CD4-positive, alpha-beta memory T cell (primary cell): Measurements from ENCODE around the gene HOXD13. TPM values are rescaled to one million over a fixed set of nuclear protein-coding genes. Genes with fewer than 3 reads are reported as not detected.

Source experiments
- CTCF ChIA-PET: fragments of 350-600 bp; sonication (Branson Sonifier 250); formaldehyde crosslinking; loops from one replicate; lab custom pipeline; 2021; ENCODE audit warnings: inconsistent platforms; ENCODE audit not compliant: partially characterized antibody; lab: Charles Lee
- POLR2A ChIA-PET: fragments of 350-600 bp; sonication (Branson Sonifier 250); formaldehyde crosslinking; loops from one replicate; lab custom pipeline; 2021; ENCODE audit not compliant: partially characterized antibody; lab: Charles Lee
- DNase-seq, 5 donors: peaks; one replicate each; pipeline versions ENCODE4 v3.0.0 to v3.0.0-alpha.2; 2020 to 2022; ENCODE audit warnings: mixed read lengths in 1 of 5
- H3K27ac ChIP-seq: one replicate; pipeline ENCODE4 v1.7.0; 2013; ENCODE audit warnings: low read depth, low read length
- H3K27me3 ChIP-seq: 2 replicates; pipeline ENCODE4 v1.7.0; 2013; ENCODE audit warnings: mild to moderate bottlenecking, low read length, moderate library complexity; ENCODE audit not compliant: insufficient read depth
- H3K36me3 ChIP-seq: 2 replicates; pipeline ENCODE4 v1.7.0; 2013; ENCODE audit warnings: mild to moderate bottlenecking, low read length, moderate library complexity; ENCODE audit not compliant: insufficient read depth
- H3K4me1 ChIP-seq: 2 replicates; pipeline ENCODE4 v1.7.0; 2013; ENCODE audit warnings: mild to moderate bottlenecking, low read length, moderate library complexity; ENCODE audit not compliant: insufficient read depth
- H3K4me3 ChIP-seq, 2 donors: one replicate each; pipeline ENCODE4 v1.7.0; 2013; ENCODE audit warnings: low read length in 2 of 2, mild to moderate bottlenecking in 1 of 2
- H3K9me3 ChIP-seq, 2 donors: one replicate each; pipeline ENCODE4 v1.7.0; 2013; ENCODE audit warnings: low read length in 2 of 2, control low read depth in 1 of 2; ENCODE audit not compliant: control insufficient read depth in 1 of 2
- H3K27ac Mint-ChIP-seq, 7 donors: one replicate each; pipeline ENCODE4 v1.8.0; 2020 to 2021; ENCODE audit warnings: mixed read lengths in 7 of 7, mild to moderate bottlenecking in 6 of 7, inconsistent platforms in 3 of 7, moderate library complexity in 3 of 7
- H3K27me3 Mint-ChIP-seq, 2 donors: one replicate each; pipeline ENCODE4 v1.8.0; 2020 to 2021; ENCODE audit warnings: mixed read lengths in 2 of 2
- H3K36me3 Mint-ChIP-seq, 2 donors: one replicate each; pipeline ENCODE4 v1.8.0; 2020 to 2021; ENCODE audit warnings: mixed read lengths in 2 of 2, inconsistent platforms in 1 of 2, mild to moderate bottlenecking in 1 of 2
- H3K4me1 Mint-ChIP-seq, 4 donors: one replicate each; pipeline ENCODE4 v1.8.0; 2020 to 2021; ENCODE audit warnings: mixed read lengths in 4 of 4, mild to moderate bottlenecking in 1 of 4
- H3K4me3 Mint-ChIP-seq, 8 donors: one replicate each; pipeline ENCODE4 v1.8.0; 2020 to 2021; ENCODE audit warnings: mixed read lengths in 8 of 8, mild to moderate bottlenecking in 7 of 8, moderate library complexity in 6 of 8, inconsistent platforms in 3 of 8
- H3K9me3 Mint-ChIP-seq, 8 donors: one replicate each; pipeline ENCODE4 v1.8.0; 2020 to 2021; ENCODE audit warnings: mixed read lengths in 8 of 8, mild to moderate bottlenecking in 5 of 8, inconsistent platforms in 3 of 8, moderate library complexity in 1 of 8
- intact Hi-C: fragments of 100-400 bp; cut with micrococcal nuclease; formaldehyde crosslinking; loops from one replicate; pipeline ENCODE4 v1.15.1; 2023
- polyA plus RNA-seq, 2 donors: library from polyadenylated mRNA; unstranded; fragments of 300-500 nt; fragmentation: Illumina TruSeq; gene quantifications; one replicate each; pipeline ENCODE4 v1.2.3, GENCODE V29; 2021
- total RNA-seq, 2 experiments: library from RNA; stranded (reverse); gene quantifications; one replicate each; pipeline ENCODE4 v1.2.3, GENCODE V29; 2021

Gene HOXD13
- total and polyA plus RNA-seq, 4 experiments from 2014 or later = not detected

GRCh38 chr2:176085861-176086771 lies 6.4 kb upstream of the HOXD13 start:
- ChIA-PET POLR2A (interaction anchor here (1.1 to 1.2 kb wide), 2 partner anchors 10 to 24 kb away, joined by 3 read pairs; no protein-coding TSS in a partner anchor), CTCF (interaction anchor here (1.0 to 1.6 kb wide), 2 partner anchors 11 to 396 kb away, joined by 3 to 7 read pairs; no protein-coding TSS in a partner anchor)
- no peaks in the 10 kb centered on the region for H3K36me3 ChIP-seq
- Mint-ChIP-seq H3K27ac (peak overlapping the region in 6 of 7 donors; percentile 30 to 91 (median 58)), H3K36me3 (peaks cover 0 to 13% of the 10 kb centered on the region in 2 donors), H3K27me3 (peaks cover 67 to 78% of the 10 kb centered on the region in 2 donors), H3K4me1 (peaks cover 1 to 49% (median 10%) of the 10 kb centered on the region in 4 donors), H3K4me3 (peak overlapping the region in 5 of 8 donors; percentile 5 to 36 (median 18)), H3K9me3 (peaks cover 0 to 71% (median 52%) of the 10 kb centered on the region in 8 donors)
- H3K27me3 ChIP-seq = peaks cover 96% of the 10 kb centered on the region
- no peak overlapping the region for H3K27ac ChIP-seq
- DNase-seq = no peak
- no peaks in the 10 kb centered on the region for H3K9me3 ChIP-seq
- intact Hi-C loops = no loop called here
- no peak overlapping the region for H3K4me3 ChIP-seq
- H3K4me1 ChIP-seq = peaks cover 9% of the 10 kb centered on the region

- intact Hi-C loops = loop anchor here (1.0 to 2.0 kb wide), 2 partner anchors 9 to 397 kb away; no protein-coding TSS in a partner anchor
- CTCF ChIA-PET = no interaction called here
- Mint-ChIP-seq H3K9me3 (peaks cover 0 to 64% (median 50%) of the 10 kb centered on the region in 8 donors), H3K36me3 (peaks cover 7 to 9% of the 10 kb centered on the region in 2 donors), H3K27me3 (peaks cover 74 to 81% of the 10 kb centered on the region in 2 donors), H3K27ac (peak overlapping the region in 5 of 7 donors; percentile 29 to 91 (median 57)), H3K4me3 (peak overlapping the region in 6 of 8 donors; percentile 44 to 79 (median 68)), H3K4me1 (peaks cover 6 to 61% (median 16%) of the 10 kb centered on the region in 4 donors)
- Histone ChIP-seq H3K4me1 (peaks cover 9% of the 10 kb centered on the region), H3K36me3 (no peaks in the 10 kb centered on the region), H3K4me3 (no peak overlapping the region), H3K27ac (no peak overlapping the region), H3K9me3 (no peaks in the 10 kb centered on the region), H3K27me3 (peaks cover 93% of the 10 kb centered on the region)
- POLR2A ChIA-PET = no interaction called here
- no peak for DNase-seq
These were observed 5.0 kb upstream of the HOXD13 start for GRCh38 chr2:176087330-176088047.

GRCh38 chr2:176088048-176088936 lies 4.2 kb upstream of the HOXD13 start:
- peaks cover 7 to 9% of the 10 kb centered on the region in 2 donors for H3K36me3 Mint-ChIP-seq
- Histone ChIP-seq H3K27me3 (peaks cover 88% of the 10 kb centered on the region), H3K9me3 (no peaks in the 10 kb centered on the region), H3K36me3 (no peaks in the 10 kb centered on the region), H3K4me1 (peaks cover 11% of the 10 kb centered on the region), H3K27ac (no peak overlapping the region), H3K4me3 (peak overlapping the region in 1 of 2 donors; percentile 22)
- POLR2A ChIA-PET = interaction anchor here (0.7 kb wide), 1 partner anchor 11 kb away, joined by 3 read pairs; the partner anchor contains the start of gene HOXD12
- CTCF ChIA-PET = interaction anchor here (1.4 to 1.8 kb wide), 2 partner anchors 9 to 398 kb away, joined by 5 to 6 read pairs; no protein-coding TSS in a partner anchor
- H3K4me3 Mint-ChIP-seq = peak overlapping the region; percentile 44 to 79 (median 67)
- DNase-seq = no peak
- peaks cover 68 to 76% of the 10 kb centered on the region in 2 donors for H3K27me3 Mint-ChIP-seq
- H3K9me3 Mint-ChIP-seq = peaks cover 0 to 60% (median 47%) of the 10 kb centered on the region in 8 donors
- peak overlapping the region in 5 of 7 donors; percentile 17 to 91 (median 57) for H3K27ac Mint-ChIP-seq
- intact Hi-C loops = loop anchor here (1.0 to 2.0 kb wide), 2 partner anchors 8 to 397 kb away; no protein-coding TSS in a partner anchor
- H3K4me1 Mint-ChIP-seq = peaks cover 8 to 64% (median 18%) of the 10 kb centered on the region in 4 donors

- intact Hi-C loops = loop anchor here (1.0 to 2.0 kb wide), 2 partner anchors 7 to 398 kb away; no protein-coding TSS in a partner anchor
- peak overlapping the region in 2 of 7 donors; percentile 46 to 57 for H3K27ac Mint-ChIP-seq
- Histone ChIP-seq H3K9me3 (no peaks in the 10 kb centered on the region), H3K36me3 (no peaks in the 10 kb centered on the region), H3K27me3 (peaks cover 88% of the 10 kb centered on the region), H3K4me3 (no peak overlapping the region), H3K27ac (no peak overlapping the region), H3K4me1 (peaks cover 16% of the 10 kb centered on the region)
- H3K4me1 Mint-ChIP-seq = peaks cover 8 to 67% (median 23%) of the 10 kb centered on the region in 4 donors
- peaks cover 7 to 9% of the 10 kb centered on the region in 2 donors for H3K36me3 Mint-ChIP-seq
- ChIA-PET CTCF (interaction anchor here (0.5 to 1.8 kb wide), 3 partner anchors 8 to 583 kb away, joined by 3 to 6 read pairs (median 5); no protein-coding TSS in a partner anchor), POLR2A (interaction anchor here (0.7 kb wide), 1 partner anchor 10 kb away, joined by 3 read pairs; the partner anchor contains the start of gene HOXD12)
- peak overlapping the region in 2 of 8 donors; percentile 4 to 13 for H3K4me3 Mint-ChIP-seq
- no peak for DNase-seq
- H3K27me3 Mint-ChIP-seq = peaks cover 68 to 76% of the 10 kb centered on the region in 2 donors
- peaks cover 0 to 60% (median 43%) of the 10 kb centered on the region in 8 donors for H3K9me3 Mint-ChIP-seq
These were observed 3.3 kb upstream of the HOXD13 start for GRCh38 chr2:176088937-176089842.

- peaks cover 8 to 63% (median 23%) of the 10 kb centered on the region in 4 donors for H3K4me1 Mint-ChIP-seq
These were observed 2.6 kb upstream of the HOXD13 start for GRCh38 chr2:176089843-176090395.

More at GRCh38 chr2:176089843-176090395, 2.6 kb upstream of the HOXD13 start:
- Mint-ChIP-seq H3K9me3 (peaks cover 0 to 60% (median 39%) of the 10 kb centered on the region in 8 donors), H3K36me3 (peaks cover 7 to 10% of the 10 kb centered on the region in 2 donors), H3K27ac (peak overlapping the region in 1 of 7 donors; percentile 57), H3K27me3 (peaks cover 70 to 78% of the 10 kb centered on the region in 2 donors), H3K4me3 (no peak overlapping the region)
- CTCF ChIA-PET = interaction anchor here (1.4 to 1.8 kb wide), 2 partner anchors 8 to 399 kb away, joined by 5 to 6 read pairs; no protein-coding TSS in a partner anchor
- Histone ChIP-seq H3K27ac (no peak overlapping the region), H3K27me3 (peaks cover 89% of the 10 kb centered on the region), H3K4me1 (peaks cover 16% of the 10 kb centered on the region), H3K9me3 (no peaks in the 10 kb centered on the region), H3K36me3 (no peaks in the 10 kb centered on the region), H3K4me3 (no peak overlapping the region)
- POLR2A ChIA-PET = no interaction called here
- no peak for DNase-seq
- intact Hi-C loops = loop anchor here (2.0 to 5.0 kb wide), 2 partner anchors 399 to 1753 kb away; no protein-coding TSS in a partner anchor
